Endothelial cell of umbilical vein (primary cell): Measurements from ENCODE around the gene DOCK1. TPM values are rescaled to one million over a fixed set of nuclear protein-coding genes. Genes with fewer than 3 reads are reported as not detected.

Experiments
- BruUV-seq: library from RNA; stranded (reverse); fragments of 400-500 nt; replicated peaks from 2 replicates; lab custom pipeline; 2021; lab: Mats Ljungman, UMichigan
- CTCF ChIA-PET: fragments of 300-600, 350-600 bp; sonication (Branson Sonifier 250); formaldehyde crosslinking; loops from one replicate; lab custom pipeline; 2021; ENCODE audit warnings: antibody characterized with exemption, inconsistent platforms; lab: Charles Lee
- POLR2A ChIA-PET: fragments of 300-600, 350-600 bp; sonication (Branson Sonifier 250); formaldehyde crosslinking; loops from one replicate; lab custom pipeline; 2021; ENCODE audit warnings: antibody characterized with exemption, inconsistent platforms; lab: Charles Lee
- DNase-seq: peaks from one replicate; pipeline ENCODE4 v3.0.0-alpha.2; 2011; ENCODE audit warnings: low read depth, low spot score
- FAIRE-seq: peaks from 2 replicates; lab custom pipeline; 2011; peaks lifted over from hg19 to GRCh38; lab: Jason Lieb, UNC
- H2AFZ ChIP-seq: 2 replicates; pipeline ENCODE4 v1.6.0; 2012; ENCODE audit warnings: low read depth, low read length, control low read depth, inconsistent platforms
- H3K27ac ChIP-seq: 2 replicates; pipeline ENCODE4 v1.5.1; 2011; ENCODE audit warnings: low read depth, mild to moderate bottlenecking, control low read depth, low read length, moderate library complexity; ENCODE audit not compliant: insufficient read depth
- H3K27me3 ChIP-seq, 2 experiments: 2 replicates each; pipeline versions ENCODE4 v1.6.0 to v1.6.1; 2011; ENCODE audit warnings: low read length in 2 of 2, mixed read lengths in 1 of 2; ENCODE audit not compliant: control insufficient read depth in 2 of 2, insufficient read depth in 2 of 2
- H3K36me3 ChIP-seq, 2 experiments: 2 replicates in 1 of 2; 3 replicates in 1 of 2; pipeline ENCODE4 v1.5.1; 2011; ENCODE audit warnings: low read length in 2 of 2, mild to moderate bottlenecking in 1 of 2, moderate library complexity in 1 of 2; ENCODE audit not compliant: control insufficient read depth in 2 of 2, insufficient read depth in 2 of 2; ENCODE audit errors: extremely low read depth in 1 of 2
- H3K4me1 ChIP-seq: 3 replicates; pipeline ENCODE4 v1.5.1; 2011; ENCODE audit warnings: mild to moderate bottlenecking, low read length; ENCODE audit not compliant: control insufficient read depth, insufficient read depth; ENCODE audit errors: extremely low read depth
- H3K4me2 ChIP-seq: 2 replicates; pipeline ENCODE4 v1.6.1; 2011; ENCODE audit warnings: low read length, control low read depth, mixed read lengths; ENCODE audit not compliant: insufficient read depth
- H3K4me3 ChIP-seq, 3 experiments: fragments of 200-600 bp in 1 of 3; sonication (generic), shearing (Covaris generic) in 1 of 3; replicated peaks in 1 of 3; 2 replicates each; pipeline ENCODE4 v1.5.1; 2011 to 2016; ENCODE audit warnings: control low read depth in 3 of 3, low read length in 3 of 3, mild to moderate bottlenecking in 2 of 3, inconsistent platforms in 1 of 3, low read depth in 1 of 3, moderate library complexity in 1 of 3; ENCODE audit not compliant: insufficient read depth in 1 of 3
- H3K79me2 ChIP-seq: 2 replicates; pipeline ENCODE4 v1.6.0; 2012; ENCODE audit warnings: low read length, inconsistent platforms; ENCODE audit not compliant: control insufficient read depth, insufficient read depth
- H3K9ac ChIP-seq: replicated peaks from 2 replicates; pipeline ENCODE3; 2011; ENCODE audit warnings: low read length, control low read depth; ENCODE audit not compliant: insufficient read depth; ENCODE audit errors: extremely low read depth
- H3K9me1 ChIP-seq: replicated peaks from 3 replicates; pipeline ENCODE4 v1.6.0; 2011; ENCODE audit warnings: mild to moderate bottlenecking, low read length; ENCODE audit not compliant: control insufficient read depth, insufficient read depth; ENCODE audit errors: extremely low read depth
- H3K9me3 ChIP-seq: replicated peaks from 2 replicates; pipeline ENCODE4 v1.5.1; 2012; ENCODE audit warnings: low read length, inconsistent platforms; ENCODE audit not compliant: control insufficient read depth, insufficient read depth
- H4K20me1 ChIP-seq: replicated peaks from 2 replicates; pipeline ENCODE3; 2011; ENCODE audit warnings: mild to moderate bottlenecking, low read length; ENCODE audit not compliant: control insufficient read depth, insufficient read depth; ENCODE audit errors: extremely low read depth
- CTCF ChIP-seq, 2 donors: IDR thresholded peaks; 1 replicate in 1 of 2; 2 replicates in 1 of 2; pipeline ENCODE4 v1.5.1; 2011; ENCODE audit warnings: low read length in 2 of 2, mild to moderate bottlenecking in 2 of 2, moderate library complexity in 2 of 2, control low read depth in 1 of 2, inconsistent platforms in 1 of 2, low read depth in 1 of 2; ENCODE audit not compliant: insufficient read depth in 1 of 2; ENCODE audit errors: extremely low read depth in 1 of 2
- EZH2 ChIP-seq: IDR thresholded peaks from 2 replicates; pipeline ENCODE4 v1.6.1; 2012; ENCODE audit warnings: borderline replicate concordance, low read depth, mild to moderate bottlenecking, moderate library complexity, low read length, inconsistent platforms; ENCODE audit not compliant: severe bottlenecking
- FOS ChIP-seq: IDR thresholded peaks from 2 replicates; pipeline ENCODE4 v1.6.1; 2011; ENCODE audit warnings: mild to moderate bottlenecking, low read length, moderate library complexity, borderline replicate concordance; ENCODE audit not compliant: insufficient read depth
- GATA2 ChIP-seq: IDR thresholded peaks from 2 replicates; pipeline ENCODE4 v1.7.0; 2011; ENCODE audit warnings: low read depth, mild to moderate bottlenecking, moderate library complexity, mixed read lengths, low read length; ENCODE audit not compliant: insufficient read length, insufficient read depth
- JUN ChIP-seq: IDR thresholded peaks from 2 replicates; pipeline ENCODE4 v1.6.1; 2011; ENCODE audit warnings: borderline replicate concordance, low read depth; ENCODE audit not compliant: insufficient read length, insufficient read depth
- MAX ChIP-seq: IDR thresholded peaks from 2 replicates; pipeline ENCODE4 v1.6.1; 2011; ENCODE audit not compliant: insufficient read depth, insufficient read length
- MYC ChIP-seq: IDR thresholded peaks from one replicate; pipeline ENCODE4 v1.6.1; 2011; ENCODE audit warnings: mild to moderate bottlenecking, low read depth, low read length
- POLR2A ChIP-seq: IDR thresholded peaks from 2 replicates; pipeline ENCODE4 v1.6.1; 2012; ENCODE audit warnings: low read depth, mild to moderate bottlenecking, control low read depth, low read length
- POLR2AphosphoS5 ChIP-seq: IDR thresholded peaks from 2 replicates; pipeline ENCODE4 v1.6.1; 2012; ENCODE audit warnings: low read depth, mild to moderate bottlenecking, control low read depth, low read length, moderate library complexity; ENCODE audit not compliant: insufficient read depth
- dilution Hi-C: fragments of 300-500 bp; cut with MboI; formaldehyde crosslinking; loops from one replicate; pipeline ENCODE4 v1.15.0; 2019; ENCODE audit warnings: low sequenced_read_pairs; ENCODE audit not compliant: extremely low pct_ligation_motif_present
- intact Hi-C: fragments of 100-400 bp; cut with micrococcal nuclease; formaldehyde crosslinking; loops from one replicate; pipeline ENCODE4 v1.10.0; 2022
- polyA plus RNA-seq, 4 experiments: library from polyadenylated mRNA; depleted of rRNA in 3 of 4; stranded (reverse) in 3 of 4; unstranded in 1 of 4; fragments of >200 nt; gene quantifications; 2 replicates each; pipeline versions ENCODE4 v1.2.1 to v1.2.3, GENCODE V29; 2011 to 2012; ENCODE audit warnings: missing spikeins in 1 of 4
- total RNA-seq: library from RNA; stranded (reverse); gene quantifications from 2 replicates; pipeline ENCODE4 v1.2.3, GENCODE V29; 2021

Gene DOCK1
- total and polyA plus RNA-seq, 2 donors (not counting 3 experiments of a cell fraction or from before 2014, with no cell fraction given): 22.5 to 83.1 TPM

GRCh38 chr10:126977216-126977615, 72.0 kb downstream of the DOCK1 start:
- no TSS peak for BruUV-seq
- peaks cover 0 to 2% of the 10 kb centered on the region in 2 experiments for H3K36me3 ChIP-seq
- no peak overlapping the region for H3K9ac ChIP-seq
- ChIA-PET CTCF (interaction anchor here (0.7 kb wide), 1 partner anchor 64 kb away, joined by 3 read pairs; no protein-coding TSS in a partner anchor), POLR2A (no interaction called here)
- peaks cover 16% of the 10 kb centered on the region for H3K4me1 ChIP-seq
- no peaks in the 10 kb centered on the region for H3K9me1 ChIP-seq
- dilution Hi-C loops (no loop called here), intact Hi-C loops (no loop called here)
- DNase-seq (peak; percentile 37), FAIRE-seq (no peak)
- no peak overlapping the region for H3K4me2 ChIP-seq
- peaks cover 2% of the 10 kb centered on the region for H3K79me2 ChIP-seq
- H4K20me1 ChIP-seq: no peaks in the 10 kb centered on the region
- H2AFZ ChIP-seq: no peak overlapping the region
- H3K27me3 ChIP-seq: no peaks in the 10 kb centered on the region
- H3K9me3 ChIP-seq: no peaks in the 10 kb centered on the region
- TF ChIP-seq POLR2A (no peak), POLR2AphosphoS5 (no peak), GATA2 (no peak), MYC (no peak), MAX (no peak), CTCF (IDR thresholded peaks at IDR 0.05; ENCODE audit: extremely low read depth in 1 of 2, insufficient read depth in 1 of 2, low read depth in 1 of 2, low read length in 2 of 2) (no peak), JUN (no peak), EZH2 (no peak), FOS (no peak)
- no peak overlapping the region for H3K27ac ChIP-seq
- no peak overlapping the region for H3K4me3 ChIP-seq
